SIG-M5 treated with dmso at 0.1 percent for 504 hours (cell line): ENCODE results near the gene COL15A1.

Experiments
- DNase-seq: peaks from one replicate; lab custom pipeline; 2025; ENCODE audit not compliant: unreplicated experiment; lab: John Stamatoyannopoulos, UW

COL15A1 gene

GRCh38 chr9:98971168-98971914 lies 27.6 kb downstream of the COL15A1 start:
- DNase-seq = no peak

- no peak for DNase-seq
Measured at GRCh38 chr9:98971915-98972223, 28.2 kb downstream of the COL15A1 start.

GRCh38 chr9:98972716-98973115 lies 29.0 kb downstream of the COL15A1 start:
- DNase-seq = no peak

- no peak for DNase-seq
Measured at GRCh38 chr9:98973171-98973570, 29.5 kb downstream of the COL15A1 start.

- DNase-seq = no peak
Measured at GRCh38 chr9:98973576-98973975, 29.9 kb downstream of the COL15A1 start.

- DNase-seq = no peak
Measured at GRCh38 chr9:98974106-98974505, 30.4 kb downstream of the COL15A1 start.

- DNase-seq = no peak
Measured at GRCh38 chr9:98974554-98974953, 30.8 kb downstream of the COL15A1 start.

- peak; percentile 57 for DNase-seq
Measured at GRCh38 chr9:98974994-98975712, 31.4 kb downstream of the COL15A1 start.

- DNase-seq = no peak
Measured at GRCh38 chr9:98975838-98976237, 32.1 kb downstream of the COL15A1 start.

GRCh38 chr9:98977246-98977714 lies 33.6 kb downstream of the COL15A1 start:
- no peak for DNase-seq

GRCh38 chr9:98977813-98978212 lies 34.1 kb downstream of the COL15A1 start:
- no peak for DNase-seq

GRCh38 chr9:98978231-98978681 lies 34.5 kb downstream of the COL15A1 start:
- DNase-seq = no peak

GRCh38 chr9:98980291-98980690 lies 36.6 kb downstream of the COL15A1 start:
- no peak for DNase-seq

GRCh38 chr9:98983295-98984268 lies 39.9 kb downstream of the COL15A1 start:
- DNase-seq = no peak

GRCh38 chr9:98985596-98985995 lies 41.9 kb downstream of the COL15A1 start:
- no peak for DNase-seq

- no peak for DNase-seq
Measured at GRCh38 chr9:98986866-98987651, 43.4 kb downstream of the COL15A1 start.

GRCh38 chr9:98989036-98990000 lies 45.6 kb downstream of the COL15A1 start:
- DNase-seq = peak; percentile 20

- no peak for DNase-seq
Measured at GRCh38 chr9:98990181-98990870, 46.6 kb downstream of the COL15A1 start.
